Stomach (tissue), 4 donors: ENCODE results near the gene MTF1.

Experiments
- EP300 ChIP-seq: sonication (generic); formaldehyde crosslinking; IDR thresholded peaks from one replicate; pipeline ENCODE4 v1.6.1; 2017; ENCODE audit warnings: antibody characterized with exemption
- TF ChIP-seq, protein P1 (sequence below), 7 experiments: fragments of 450-650 bp in 4 of 7; fragments of 200-600 bp in 3 of 7; sonication (generic) in 3 of 7; IDR thresholded peaks; one replicate each; pipeline ENCODE4 v1.5.1; 2016 to 2019; ENCODE audit warnings: antibody characterized with exemption in 7 of 7, control low read depth in 2 of 7, mild to moderate bottlenecking in 1 of 7

DNA sequence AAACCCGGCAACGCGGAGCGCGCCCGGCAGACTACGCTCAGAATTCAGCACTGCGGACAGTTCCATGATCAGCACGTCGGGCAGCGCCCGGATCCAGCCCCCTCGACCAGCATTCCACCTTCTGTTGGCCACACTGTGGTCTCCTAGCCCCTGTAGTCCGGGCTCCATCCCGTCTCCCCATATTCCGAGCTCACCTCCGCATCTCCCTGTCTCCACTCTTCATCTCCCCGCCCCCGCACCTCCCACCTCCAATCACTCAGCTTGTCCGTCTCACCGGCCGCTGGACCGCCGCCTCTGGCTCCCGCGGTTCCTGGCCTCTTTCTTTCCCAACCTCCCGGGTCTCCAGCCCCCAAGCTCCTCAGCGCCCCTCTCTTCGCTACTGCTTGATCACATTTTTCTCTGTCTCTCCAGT is 95.0 kb downstream of the MTF1 start:
- TF ChIP-seq, protein P1, sequence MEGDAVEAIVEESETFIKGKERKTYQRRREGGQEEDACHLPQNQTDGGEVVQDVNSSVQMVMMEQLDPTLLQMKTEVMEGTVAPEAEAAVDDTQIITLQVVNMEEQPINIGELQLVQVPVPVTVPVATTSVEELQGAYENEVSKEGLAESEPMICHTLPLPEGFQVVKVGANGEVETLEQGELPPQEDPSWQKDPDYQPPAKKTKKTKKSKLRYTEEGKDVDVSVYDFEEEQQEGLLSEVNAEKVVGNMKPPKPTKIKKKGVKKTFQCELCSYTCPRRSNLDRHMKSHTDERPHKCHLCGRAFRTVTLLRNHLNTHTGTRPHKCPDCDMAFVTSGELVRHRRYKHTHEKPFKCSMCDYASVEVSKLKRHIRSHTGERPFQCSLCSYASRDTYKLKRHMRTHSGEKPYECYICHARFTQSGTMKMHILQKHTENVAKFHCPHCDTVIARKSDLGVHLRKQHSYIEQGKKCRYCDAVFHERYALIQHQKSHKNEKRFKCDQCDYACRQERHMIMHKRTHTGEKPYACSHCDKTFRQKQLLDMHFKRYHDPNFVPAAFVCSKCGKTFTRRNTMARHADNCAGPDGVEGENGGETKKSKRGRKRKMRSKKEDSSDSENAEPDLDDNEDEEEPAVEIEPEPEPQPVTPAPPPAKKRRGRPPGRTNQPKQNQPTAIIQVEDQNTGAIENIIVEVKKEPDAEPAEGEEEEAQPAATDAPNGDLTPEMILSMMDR (IDR thresholded peaks at IDR 0.05) = no peak
- TF ChIP-seq EP300 = no peak
